ENCODE data around the gene TPD52L1.

Gene TPD52L1

DNA sequence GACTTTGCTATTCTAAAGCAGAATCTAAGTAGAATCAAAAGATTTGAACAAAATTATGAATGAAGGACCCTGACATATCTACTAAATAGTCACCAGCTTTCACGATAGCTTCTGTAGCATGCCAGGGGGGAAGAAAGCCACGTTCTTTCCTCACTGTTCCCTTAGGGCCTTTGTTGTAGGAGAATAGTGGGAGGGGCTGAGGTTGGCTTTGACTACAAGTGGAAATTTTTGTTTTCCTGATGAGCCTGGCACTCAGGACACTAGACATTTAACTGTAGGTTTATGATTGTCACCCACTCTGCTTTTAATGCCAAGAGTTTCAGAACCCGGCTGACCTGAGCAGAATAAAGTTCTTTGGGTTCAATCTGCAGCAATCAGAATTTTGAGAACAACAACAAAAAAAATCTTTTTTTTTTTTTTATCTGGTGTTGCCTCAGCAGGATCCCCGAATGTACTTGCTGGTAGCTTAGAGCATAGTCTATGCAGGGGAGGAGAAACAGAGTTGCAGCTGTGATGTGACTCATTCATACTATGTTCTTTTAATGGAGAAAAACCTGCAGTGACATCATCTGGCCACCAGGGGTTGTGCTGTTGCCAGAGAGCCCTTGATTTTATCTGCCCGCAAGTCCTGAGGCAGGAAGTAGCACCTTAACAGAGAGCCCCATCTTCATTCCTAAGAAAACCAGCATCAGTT is 38.5 kb downstream of the TPD52L1 start:
- TF ChIP-seq POLR2AphosphoS5 (IDR thresholded peaks at IDR 0.05; ENCODE audit: low read depth, low read length) (no peak), SIN3A (IDR thresholded peaks at IDR 0.05; ENCODE audit: borderline replicate concordance, insufficient read depth, low read length) (no peak), TAF1 (IDR thresholded peaks at IDR 0.05; ENCODE audit: borderline replicate concordance, insufficient read depth, low read length) (no peak), FOXP2 (optimal IDR thresholded peaks at IDR 0.05; ENCODE audit: borderline replicate concordance, extremely low read depth, extremely low read length, insufficient read depth) (no peak)
- TF ChIP-seq, protein P1, sequence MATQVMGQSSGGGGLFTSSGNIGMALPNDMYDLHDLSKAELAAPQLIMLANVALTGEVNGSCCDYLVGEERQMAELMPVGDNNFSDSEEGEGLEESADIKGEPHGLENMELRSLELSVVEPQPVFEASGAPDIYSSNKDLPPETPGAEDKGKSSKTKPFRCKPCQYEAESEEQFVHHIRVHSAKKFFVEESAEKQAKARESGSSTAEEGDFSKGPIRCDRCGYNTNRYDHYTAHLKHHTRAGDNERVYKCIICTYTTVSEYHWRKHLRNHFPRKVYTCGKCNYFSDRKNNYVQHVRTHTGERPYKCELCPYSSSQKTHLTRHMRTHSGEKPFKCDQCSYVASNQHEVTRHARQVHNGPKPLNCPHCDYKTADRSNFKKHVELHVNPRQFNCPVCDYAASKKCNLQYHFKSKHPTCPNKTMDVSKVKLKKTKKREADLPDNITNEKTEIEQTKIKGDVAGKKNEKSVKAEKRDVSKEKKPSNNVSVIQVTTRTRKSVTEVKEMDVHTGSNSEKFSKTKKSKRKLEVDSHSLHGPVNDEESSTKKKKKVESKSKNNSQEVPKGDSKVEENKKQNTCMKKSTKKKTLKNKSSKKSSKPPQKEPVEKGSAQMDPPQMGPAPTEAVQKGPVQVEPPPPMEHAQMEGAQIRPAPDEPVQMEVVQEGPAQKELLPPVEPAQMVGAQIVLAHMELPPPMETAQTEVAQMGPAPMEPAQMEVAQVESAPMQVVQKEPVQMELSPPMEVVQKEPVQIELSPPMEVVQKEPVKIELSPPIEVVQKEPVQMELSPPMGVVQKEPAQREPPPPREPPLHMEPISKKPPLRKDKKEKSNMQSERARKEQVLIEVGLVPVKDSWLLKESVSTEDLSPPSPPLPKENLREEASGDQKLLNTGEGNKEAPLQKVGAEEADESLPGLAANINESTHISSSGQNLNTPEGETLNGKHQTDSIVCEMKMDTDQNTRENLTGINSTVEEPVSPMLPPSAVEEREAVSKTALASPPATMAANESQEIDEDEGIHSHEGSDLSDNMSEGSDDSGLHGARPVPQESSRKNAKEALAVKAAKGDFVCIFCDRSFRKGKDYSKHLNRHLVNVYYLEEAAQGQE (IDR thresholded peaks at IDR 0.05; ENCODE audit: insufficient read depth in 1 of 2, low read depth in 2 of 2, low read length in 2 of 2): no peak

DNA sequence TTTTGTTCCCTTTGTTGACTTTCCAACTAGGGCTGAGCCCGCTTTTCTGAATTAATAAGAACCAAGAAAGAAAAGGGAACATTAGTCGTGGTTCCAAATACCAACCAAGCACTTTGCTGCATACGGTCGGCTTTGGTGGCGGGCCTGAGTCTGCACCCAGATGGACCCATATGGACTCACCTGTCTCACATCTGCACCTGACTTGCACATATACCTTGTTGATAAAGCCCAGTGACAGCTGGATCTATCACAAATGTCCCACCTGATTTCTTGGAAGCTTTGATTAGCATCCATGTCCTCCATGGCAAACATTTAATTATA is 39.0 kb downstream of the TPD52L1 start:
- TF ChIP-seq FOXP2 (optimal IDR thresholded peaks at IDR 0.05; ENCODE audit: borderline replicate concordance, extremely low read depth, extremely low read length, insufficient read depth): no peak
- no peak for TF ChIP-seq TAF1 (IDR thresholded peaks at IDR 0.05; ENCODE audit: borderline replicate concordance, insufficient read depth, low read length)
- no peak for TF ChIP-seq POLR2AphosphoS5 (IDR thresholded peaks at IDR 0.05; ENCODE audit: low read depth, low read length)
- TF ChIP-seq, protein P1 (IDR thresholded peaks at IDR 0.05; ENCODE audit: insufficient read depth in 1 of 2, low read depth in 2 of 2, low read length in 2 of 2): no peak
- no peak for TF ChIP-seq SIN3A (IDR thresholded peaks at IDR 0.05; ENCODE audit: borderline replicate concordance, insufficient read depth, low read length)

DNA sequence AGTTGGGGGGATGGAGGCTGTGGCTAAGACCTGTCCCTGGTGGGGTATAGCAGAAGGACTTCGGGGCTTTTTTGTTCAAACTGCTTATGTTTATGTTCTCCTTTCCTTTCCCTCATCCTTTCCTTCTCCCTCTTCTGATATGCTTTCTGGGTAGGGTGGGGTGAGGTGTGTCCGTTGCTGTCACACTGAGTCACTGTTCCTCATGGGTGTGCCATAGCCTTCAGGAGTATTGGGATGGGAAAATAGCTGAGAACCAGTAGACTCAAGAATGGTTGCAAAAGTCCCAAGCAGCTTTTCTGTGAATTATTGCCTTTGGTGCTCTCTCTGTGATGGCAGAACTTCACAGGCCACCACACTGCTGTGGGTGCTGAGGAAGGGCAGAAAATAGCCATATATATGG is 39.6 kb downstream of the TPD52L1 start:
- TF ChIP-seq POLR2AphosphoS5 (IDR thresholded peaks at IDR 0.05; ENCODE audit: low read depth, low read length) (no peak), SIN3A (IDR thresholded peaks at IDR 0.05; ENCODE audit: borderline replicate concordance, insufficient read depth, low read length) (no peak)

DNA sequence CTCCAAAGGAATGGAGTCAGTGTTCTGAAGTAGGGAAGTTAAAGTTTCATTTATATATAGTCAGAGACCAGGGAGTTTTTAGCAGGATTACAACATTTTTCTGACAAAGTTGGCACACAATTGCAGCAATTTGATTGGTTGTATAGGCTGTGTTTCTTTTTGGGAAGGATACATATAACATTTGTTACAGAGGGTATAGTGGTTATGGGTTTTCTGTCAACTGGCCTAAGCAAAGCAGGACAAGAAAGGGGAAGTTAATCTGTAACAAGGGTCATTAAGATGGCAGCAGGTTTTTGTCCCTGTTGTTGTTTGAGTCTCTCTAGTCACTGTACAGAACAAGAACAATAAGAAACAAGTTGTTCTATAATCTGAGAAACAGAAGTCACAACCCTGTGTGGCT is 41.4 kb downstream of the TPD52L1 start:
- TF ChIP-seq SIN3A (IDR thresholded peaks at IDR 0.05; ENCODE audit: borderline replicate concordance, insufficient read depth, low read length): no peak
- TF ChIP-seq, protein P1 (IDR thresholded peaks at IDR 0.05; ENCODE audit: insufficient read depth in 1 of 2, low read depth in 2 of 2, low read length in 2 of 2): no peak

DNA sequence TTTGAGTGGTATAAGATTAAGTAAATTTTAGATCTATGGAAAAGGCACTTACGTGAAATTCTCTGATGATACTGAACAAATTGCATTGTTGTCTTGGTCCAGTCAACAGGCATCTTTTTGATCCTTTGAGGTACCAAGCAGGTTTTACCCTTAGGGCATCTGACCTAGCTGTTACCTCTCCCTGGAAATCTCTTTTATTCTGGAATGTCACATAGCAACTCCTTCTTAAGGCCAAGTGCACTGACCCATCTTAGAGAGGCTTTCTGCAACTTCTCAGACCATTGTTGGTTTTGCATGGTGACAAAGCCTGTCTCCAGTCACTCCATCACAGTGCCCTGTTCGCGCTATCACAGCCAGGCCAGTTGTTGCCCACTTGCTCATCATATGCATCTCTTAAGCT is 42.0 kb downstream of the TPD52L1 start:
- TF ChIP-seq, protein P1 (IDR thresholded peaks at IDR 0.05; ENCODE audit: insufficient read depth in 1 of 2, low read depth in 2 of 2, low read length in 2 of 2): no peak
- no peak for TF ChIP-seq FOXP2 (optimal IDR thresholded peaks at IDR 0.05; ENCODE audit: borderline replicate concordance, extremely low read depth, extremely low read length, insufficient read depth)
- no peak for TF ChIP-seq POLR2AphosphoS5 (IDR thresholded peaks at IDR 0.05; ENCODE audit: low read depth, low read length)
- TF ChIP-seq TAF1 (IDR thresholded peaks at IDR 0.05; ENCODE audit: borderline replicate concordance, insufficient read depth, low read length): no peak
- no peak for TF ChIP-seq SIN3A (IDR thresholded peaks at IDR 0.05; ENCODE audit: borderline replicate concordance, insufficient read depth, low read length)
